ENCODE results near the gene CA6.
A peak's percentile ranks its signal among the peaks of the same experiment; 100 is the strongest.

CA6 gene

GRCh38 chr1:9004031-9004699 is 58.5 kb downstream of the CA6 start:
- ChIA-PET CTCF (interaction anchor here (0.6 to 2.0 kb wide), 17 partner anchors 8 to 251 kb away, joined by 3 to 16 read pairs (median 5); no protein-coding TSS in a partner anchor), POLR2A (interaction anchor here (1.2 to 2.0 kb wide), 2 partner anchors 124 to 126 kb away, joined by 6 to 9 read pairs; partner anchors contain the start of gene ENO1)
- TF ChIP-seq NFRKB (IDR thresholded peaks at IDR 0.05) (no peak), TARDBP (IDR thresholded peaks at IDR 0.05) (no peak), ARNT (IDR thresholded peaks at IDR 0.05) (no peak)
- TF ChIP-seq, protein P1, sequence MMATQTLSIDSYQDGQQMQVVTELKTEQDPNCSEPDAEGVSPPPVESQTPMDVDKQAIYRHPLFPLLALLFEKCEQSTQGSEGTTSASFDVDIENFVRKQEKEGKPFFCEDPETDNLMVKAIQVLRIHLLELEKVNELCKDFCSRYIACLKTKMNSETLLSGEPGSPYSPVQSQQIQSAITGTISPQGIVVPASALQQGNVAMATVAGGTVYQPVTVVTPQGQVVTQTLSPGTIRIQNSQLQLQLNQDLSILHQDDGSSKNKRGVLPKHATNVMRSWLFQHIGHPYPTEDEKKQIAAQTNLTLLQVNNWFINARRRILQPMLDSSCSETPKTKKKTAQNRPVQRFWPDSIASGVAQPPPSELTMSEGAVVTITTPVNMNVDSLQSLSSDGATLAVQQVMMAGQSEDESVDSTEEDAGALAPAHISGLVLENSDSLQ (IDR thresholded peaks at IDR 0.05) = no peak
- DNase-seq (ENCODE audit: extremely low spot score) = no peak

DNA sequence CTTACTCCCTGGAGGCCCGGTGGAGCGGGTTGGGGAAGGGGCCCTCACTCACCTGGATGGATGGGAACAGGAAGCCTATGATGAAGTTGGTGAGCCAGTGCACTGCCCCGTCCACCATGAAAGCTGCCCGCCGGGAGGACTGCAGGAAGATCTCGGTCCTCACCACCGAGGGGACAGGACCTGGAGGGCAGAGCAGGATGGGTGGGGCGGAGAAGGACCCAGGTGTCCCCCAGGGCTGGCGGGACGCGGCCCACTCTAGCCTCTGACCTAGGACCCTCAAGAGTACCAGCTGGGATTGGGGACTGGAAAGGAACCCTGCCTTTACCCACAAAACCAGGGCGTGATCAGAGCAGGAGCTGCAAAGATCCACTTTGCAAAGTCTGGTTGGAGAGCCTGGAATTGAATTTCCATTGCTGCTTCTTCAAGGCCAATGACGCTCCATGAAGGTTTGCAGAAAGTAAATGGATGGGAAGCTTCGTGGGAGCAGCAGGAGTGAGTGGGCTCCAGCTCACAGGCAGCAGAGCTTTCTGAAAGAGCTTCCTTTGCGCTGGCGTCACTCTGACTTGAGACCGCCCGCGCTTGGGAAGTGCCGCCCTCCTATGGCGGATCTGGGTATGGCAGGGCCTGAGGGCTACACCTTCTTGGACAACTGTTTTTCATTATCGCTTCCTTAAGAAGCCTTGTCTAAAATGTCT is 59.2 kb downstream of the CA6 start:
- ChIA-PET CTCF (interaction anchor here (0.5 to 2.0 kb wide), 37 partner anchors 8 to 192 kb away, joined by 3 to 16 read pairs (median 4); no protein-coding TSS in a partner anchor), POLR2A (interaction anchor here (0.7 to 2.0 kb wide), 6 partner anchors 9 to 143 kb away, joined by 3 to 9 read pairs (median 4); partner anchors contain the start of gene ENO1)
- DNase-seq (ENCODE audit: extremely low spot score) = peak; percentile 89

DNA sequence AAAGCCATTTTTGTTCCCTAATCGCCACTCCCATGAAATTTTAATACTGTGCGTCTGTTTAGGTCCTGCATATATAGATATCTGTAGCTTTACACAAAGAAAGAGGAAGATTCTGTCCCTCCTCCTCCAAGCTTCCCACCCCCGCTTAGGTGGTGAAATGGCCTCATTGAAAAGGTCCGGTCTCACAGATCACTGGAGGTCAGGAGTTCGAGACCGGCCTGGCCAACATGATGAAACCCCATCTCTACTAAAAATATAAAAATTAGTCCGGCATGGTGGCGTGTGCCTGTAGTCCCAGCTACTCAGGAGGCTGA is 59.7 kb downstream of the CA6 start:
- POLR2A ChIA-PET = interaction anchor here (0.7 to 2.0 kb wide), 6 partner anchors 10 to 143 kb away, joined by 3 to 9 read pairs (median 4); partner anchors contain the start of gene ENO1
- CTCF ChIA-PET = interaction anchor here (0.7 to 2.0 kb wide), 28 partner anchors 9 to 156 kb away, joined by 3 to 16 read pairs (median 4); no protein-coding TSS in a partner anchor
- TF ChIP-seq SP1 (IDR thresholded peaks at IDR 0.05) = no peak
- TF ChIP-seq CTBP1 (IDR thresholded peaks at IDR 0.05; ENCODE audit: borderline replicate concordance) = no peak
- TF ChIP-seq SUZ12 (IDR thresholded peaks at IDR 0.05) = no peak
- no peak for TF ChIP-seq TARDBP (IDR thresholded peaks at IDR 0.05)
- no peak for TF ChIP-seq FOXM1 (IDR thresholded peaks at IDR 0.05; ENCODE audit: borderline replicate concordance)
- TF ChIP-seq HDGF (IDR thresholded peaks at IDR 0.05; ENCODE audit: borderline replicate concordance) = no peak
- TF ChIP-seq ELF4 (IDR thresholded peaks at IDR 0.05) = no peak
- TF ChIP-seq LEF1 (IDR thresholded peaks at IDR 0.05; ENCODE audit: borderline replicate concordance) = no peak
- TF ChIP-seq, protein P1 (IDR thresholded peaks at IDR 0.05) = no peak
- no peak for TF ChIP-seq BHLHE40 (IDR thresholded peaks at IDR 0.05; ENCODE audit: borderline replicate concordance)
- no peak for TF ChIP-seq FOXK2 (IDR thresholded peaks at IDR 0.05)
- TF ChIP-seq FOXA1 (IDR thresholded peaks at IDR 0.05) = no peak
- no peak for TF ChIP-seq ARNT (IDR thresholded peaks at IDR 0.05)
- TF ChIP-seq L3MBTL2 (conservative IDR thresholded peaks at IDR 0.05) = no peak
- no peak for TF ChIP-seq ZNF384 (IDR thresholded peaks at IDR 0.05)
- no peak for DNase-seq (ENCODE audit: extremely low spot score)

More for the DNA sequence above, 59.2 kb downstream of the CA6 start:
- TF ChIP-seq NFRKB (IDR thresholded peaks at IDR 0.05) (no peak), ZNF384 (IDR thresholded peaks at IDR 0.05) (no peak), SP1 (IDR thresholded peaks at IDR 0.05) (no peak), L3MBTL2 (conservative IDR thresholded peaks at IDR 0.05) (no peak), ELF4 (IDR thresholded peaks at IDR 0.05) (no peak), FOXA1 (IDR thresholded peaks at IDR 0.05) (no peak), CTBP1 (IDR thresholded peaks at IDR 0.05; ENCODE audit: borderline replicate concordance) (no peak), HDGF (IDR thresholded peaks at IDR 0.05; ENCODE audit: borderline replicate concordance) (no peak), FOXM1 (IDR thresholded peaks at IDR 0.05; ENCODE audit: borderline replicate concordance) (no peak), BHLHE40 (IDR thresholded peaks at IDR 0.05; ENCODE audit: borderline replicate concordance) (no peak), ARNT (IDR thresholded peaks at IDR 0.05) (no peak), LEF1 (IDR thresholded peaks at IDR 0.05; ENCODE audit: borderline replicate concordance) (no peak), TARDBP (IDR thresholded peaks at IDR 0.05) (no peak)
- TF ChIP-seq, protein P1 (IDR thresholded peaks at IDR 0.05) = no peak

DNA sequence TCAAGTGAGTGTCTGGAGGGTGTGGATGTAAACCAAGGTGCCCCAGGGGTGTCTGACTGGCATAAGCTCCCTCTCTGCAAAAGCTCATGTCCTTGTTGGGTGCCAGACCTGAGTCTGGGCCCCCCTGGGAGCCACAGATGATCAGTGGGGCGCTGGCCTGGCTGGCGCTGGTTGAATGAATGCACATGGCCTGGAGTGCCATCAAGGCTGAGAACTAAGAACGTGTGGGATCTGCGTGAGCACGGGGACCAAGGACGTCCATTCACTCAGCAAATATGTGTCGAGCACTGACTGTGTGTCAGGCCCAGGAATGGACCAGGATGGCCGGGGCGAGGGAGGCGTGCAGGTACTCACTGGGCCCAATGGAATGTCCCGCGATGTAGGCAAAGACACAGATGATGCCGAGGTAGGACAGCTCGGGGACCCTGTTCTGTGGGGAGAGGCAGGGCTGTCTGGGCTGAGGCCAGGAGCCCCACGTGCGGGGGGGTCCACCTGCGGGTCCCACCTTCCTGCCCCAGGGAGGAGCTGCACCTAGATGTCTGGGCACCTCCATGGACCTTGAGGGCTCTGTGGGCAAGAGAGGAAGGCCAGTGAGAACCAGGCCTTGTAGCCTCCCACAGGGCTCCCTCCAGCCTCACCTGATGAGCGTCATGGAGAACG is 61.4 kb downstream of the CA6 start:
- no peak for TF ChIP-seq BHLHE40 (IDR thresholded peaks at IDR 0.05; ENCODE audit: borderline replicate concordance)
- no peak for DNase-seq (ENCODE audit: extremely low spot score)
- POLR2A ChIA-PET = interaction anchor here (1.1 kb wide), 1 partner anchor 129 kb away, joined by 3 read pairs; the partner anchor contains the start of gene ENO1
- CTCF ChIA-PET = no interaction called here

DNA sequence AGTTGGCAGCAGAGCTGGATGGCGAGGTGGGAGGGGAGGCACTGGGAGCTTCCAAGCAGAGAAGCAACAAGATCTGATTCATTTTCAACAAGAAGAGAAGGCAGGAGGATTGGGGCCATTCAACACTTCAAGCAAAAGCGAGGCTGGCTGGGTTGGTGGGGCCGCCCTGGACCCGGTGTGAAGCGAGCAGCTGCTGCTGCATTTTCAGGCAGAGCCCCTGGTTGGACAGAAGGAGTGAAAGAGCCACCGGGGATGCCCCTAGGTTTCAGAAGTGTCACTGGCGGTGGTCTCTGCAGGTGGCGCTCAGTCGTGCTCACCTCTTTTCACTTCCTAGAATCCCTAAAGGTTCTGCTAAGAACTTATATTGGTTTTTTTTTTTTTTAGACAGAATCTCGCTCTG is 62.6 kb downstream of the CA6 start:
- CTCF ChIA-PET = interaction anchor here (0.6 kb wide), 1 partner anchor 62 kb away, joined by 3 read pairs; no protein-coding TSS in a partner anchor
- no peak for TF ChIP-seq SP1 (IDR thresholded peaks at IDR 0.05)
- TF ChIP-seq TARDBP (IDR thresholded peaks at IDR 0.05) = no peak
- TF ChIP-seq FOXA1 (IDR thresholded peaks at IDR 0.05) = no peak
- TF ChIP-seq SUZ12 (IDR thresholded peaks at IDR 0.05) = no peak
- no peak for TF ChIP-seq FOXM1 (IDR thresholded peaks at IDR 0.05; ENCODE audit: borderline replicate concordance)
- no peak for TF ChIP-seq BHLHE40 (IDR thresholded peaks at IDR 0.05; ENCODE audit: borderline replicate concordance)
- TF ChIP-seq ARNT (IDR thresholded peaks at IDR 0.05) = no peak
- TF ChIP-seq ZNF384 (IDR thresholded peaks at IDR 0.05) = no peak
- TF ChIP-seq NFRKB (IDR thresholded peaks at IDR 0.05) = no peak
- TF ChIP-seq, protein P1 (IDR thresholded peaks at IDR 0.05) = no peak
- DNase-seq (ENCODE audit: extremely low spot score) = no peak
- POLR2A ChIA-PET = interaction anchor here (1.1 kb wide), 1 partner anchor 130 kb away, joined by 3 read pairs; the partner anchor contains the start of gene ENO1
